Measurements from ENCODE around the gene POLR1F.

Gene POLR1F

DNA sequence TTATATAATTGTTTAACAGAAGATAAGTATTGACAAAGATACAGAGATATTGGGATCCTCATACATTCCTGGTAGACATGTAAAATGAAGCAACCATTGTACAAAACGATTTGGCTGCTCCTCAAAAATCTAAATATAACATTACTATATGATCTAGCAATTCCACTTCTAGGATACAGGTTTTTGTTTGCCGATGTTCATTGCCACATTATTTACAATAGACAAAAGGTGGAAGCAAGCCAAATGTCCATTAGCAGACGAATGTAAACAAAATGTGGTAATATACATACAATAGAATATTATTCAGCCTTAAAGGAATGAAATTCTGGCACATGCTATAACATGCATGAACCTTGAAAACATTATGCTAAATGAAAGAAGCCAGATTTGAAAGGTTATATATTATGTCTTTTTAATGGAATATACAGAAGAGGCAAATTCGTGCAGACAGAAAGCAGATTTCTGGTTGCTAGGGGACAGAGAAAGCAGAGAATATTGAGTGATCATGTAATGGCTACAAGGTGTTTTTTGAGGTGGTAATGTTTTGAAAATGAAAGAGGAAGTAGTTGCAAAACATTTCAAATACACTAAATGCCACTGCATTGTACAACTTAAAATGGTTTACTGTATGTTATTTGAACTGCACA, 44.9 kb downstream of the POLR1F start:
- H3K4me3 ChIP-seq (replicated peaks in 1 of 2; ENCODE audit: low read depth in 2 of 2, low read length in 2 of 2), result no peak overlapping the region
- DNase-seq (ENCODE audit: low read depth in 2 of 2), result peak in 1 of 2 donors; percentile 6
- TF ChIP-seq, protein P1, sequence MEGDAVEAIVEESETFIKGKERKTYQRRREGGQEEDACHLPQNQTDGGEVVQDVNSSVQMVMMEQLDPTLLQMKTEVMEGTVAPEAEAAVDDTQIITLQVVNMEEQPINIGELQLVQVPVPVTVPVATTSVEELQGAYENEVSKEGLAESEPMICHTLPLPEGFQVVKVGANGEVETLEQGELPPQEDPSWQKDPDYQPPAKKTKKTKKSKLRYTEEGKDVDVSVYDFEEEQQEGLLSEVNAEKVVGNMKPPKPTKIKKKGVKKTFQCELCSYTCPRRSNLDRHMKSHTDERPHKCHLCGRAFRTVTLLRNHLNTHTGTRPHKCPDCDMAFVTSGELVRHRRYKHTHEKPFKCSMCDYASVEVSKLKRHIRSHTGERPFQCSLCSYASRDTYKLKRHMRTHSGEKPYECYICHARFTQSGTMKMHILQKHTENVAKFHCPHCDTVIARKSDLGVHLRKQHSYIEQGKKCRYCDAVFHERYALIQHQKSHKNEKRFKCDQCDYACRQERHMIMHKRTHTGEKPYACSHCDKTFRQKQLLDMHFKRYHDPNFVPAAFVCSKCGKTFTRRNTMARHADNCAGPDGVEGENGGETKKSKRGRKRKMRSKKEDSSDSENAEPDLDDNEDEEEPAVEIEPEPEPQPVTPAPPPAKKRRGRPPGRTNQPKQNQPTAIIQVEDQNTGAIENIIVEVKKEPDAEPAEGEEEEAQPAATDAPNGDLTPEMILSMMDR (IDR thresholded peaks at IDR 0.05; ENCODE audit: low read depth, low read length), result no peak

DNA sequence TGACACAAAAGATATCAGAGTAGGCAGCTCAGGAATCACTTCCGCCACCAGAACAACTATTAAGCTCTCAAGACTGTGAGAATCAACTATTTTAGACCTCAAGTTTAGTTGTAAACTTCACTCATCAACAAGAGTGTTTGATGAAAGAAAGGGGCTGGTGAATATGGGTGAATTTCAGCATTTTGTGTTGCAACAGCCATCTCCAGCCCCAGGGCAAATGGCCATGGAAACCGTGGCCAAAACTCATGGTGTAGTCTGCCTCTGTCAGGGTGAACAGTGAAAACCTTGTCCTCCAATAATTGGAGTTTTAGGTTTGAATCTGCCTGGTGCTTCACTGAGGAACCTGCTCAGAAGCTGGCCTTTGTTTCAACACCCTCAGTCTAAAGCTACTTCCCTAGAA, 60.0 kb downstream of the POLR1F start:
- peak in 1 of 2 donors; percentile 24 for DNase-seq (ENCODE audit: low read depth in 2 of 2)
- TF ChIP-seq, protein P1 (IDR thresholded peaks at IDR 0.05; ENCODE audit: low read depth, low read length), result no peak
- H3K4me3 ChIP-seq (replicated peaks in 1 of 2; ENCODE audit: low read depth in 2 of 2, low read length in 2 of 2), result no peak overlapping the region
